Transverse colon (tissue), 4 donors: Measurements from ENCODE around the gene METTL14.

ENCODE experiments used
- CTCF ChIP-seq, 5 experiments: fragments of 200-600 bp in 3 of 5; fragments of 450-650 bp in 2 of 5; sonication (generic) in 3 of 5; IDR thresholded peaks; 1 replicate in 2 of 5; 2 replicates in 3 of 5; pipeline ENCODE4 v1.5.1; 2016 to 2017; ENCODE audit warnings: antibody characterized with exemption in 5 of 5, inconsistent platforms in 3 of 5, mild to moderate bottlenecking in 2 of 5, moderate library complexity in 1 of 5
- POLR2A ChIP-seq: fragments of 450-650 bp; IDR thresholded peaks from one replicate; pipeline ENCODE4 v1.6.1; 2016; ENCODE audit warnings: antibody characterized with exemption, mild to moderate bottlenecking, moderate library complexity
- POLR2AphosphoS5 ChIP-seq, 3 donors: sonication (generic); formaldehyde crosslinking; IDR thresholded peaks; one replicate each; pipeline ENCODE4 v1.6.1; 2016; ENCODE audit warnings: antibody characterized with exemption in 3 of 3

GRCh38 chr4:118742050-118742449 is 56.9 kb downstream of the METTL14 start:
- TF ChIP-seq POLR2AphosphoS5 (IDR thresholded peaks at IDR 0.05) (no peak), CTCF (IDR thresholded peaks at IDR 0.05) (no peak), POLR2A (no peak)
